Measurements from ENCODE around the gene SMPD3.

The SMPD3 gene

GRCh38 chr16:68367440-68367839 is 80.9 kb downstream of the SMPD3 start:
- DNase-seq = no peak

- DNase-seq = no peak
Measured at GRCh38 chr16:68367030-68367429, 81.3 kb downstream of the SMPD3 start.

GRCh38 chr16:68366062-68366461 is 82.2 kb downstream of the SMPD3 start:
- DNase-seq = no peak

GRCh38 chr16:68365167-68365817 is 83.0 kb downstream of the SMPD3 start:
- no peak for DNase-seq

GRCh38 chr16:68364561-68364998 is 83.7 kb downstream of the SMPD3 start:
- DNase-seq = no peak

GRCh38 chr16:68363658-68364521 is 84.4 kb downstream of the SMPD3 start:
- no peak for DNase-seq

GRCh38 chr16:68362947-68363657 is 85.2 kb downstream of the SMPD3 start:
- no peak for DNase-seq

- no peak for DNase-seq
Measured at GRCh38 chr16:68362262-68362913, 85.9 kb downstream of the SMPD3 start.

- DNase-seq = no peak
Measured at GRCh38 chr16:68361485-68361884, 86.8 kb downstream of the SMPD3 start.

GRCh38 chr16:68360956-68361355 is 87.4 kb downstream of the SMPD3 start:
- DNase-seq = no peak

- DNase-seq = no peak
Measured at GRCh38 chr16:68360547-68360946, 87.8 kb downstream of the SMPD3 start.

GRCh38 chr16:68359398-68360191 is 88.7 kb downstream of the SMPD3 start:
- DNase-seq = no peak

GRCh38 chr16:68358951-68359350 is 89.4 kb downstream of the SMPD3 start:
- no peak for DNase-seq

- DNase-seq = no peak
Measured at GRCh38 chr16:68357923-68358322, 90.4 kb downstream of the SMPD3 start.

GRCh38 chr16:68357521-68357922 is 90.8 kb downstream of the SMPD3 start:
- DNase-seq = no peak

- no peak for DNase-seq
Measured at GRCh38 chr16:68356919-68357286, 91.4 kb downstream of the SMPD3 start.

- DNase-seq = no peak
Measured at GRCh38 chr16:68356249-68356918, 91.9 kb downstream of the SMPD3 start.

GRCh38 chr16:68355447-68356248 is 92.7 kb downstream of the SMPD3 start:
- no peak for DNase-seq

- DNase-seq = no peak
Measured at GRCh38 chr16:68354816-68355215, 93.5 kb downstream of the SMPD3 start.

- DNase-seq = no peak
Measured at GRCh38 chr16:68353366-68353765, 94.9 kb downstream of the SMPD3 start.

GRCh38 chr16:68351991-68352431 is 96.3 kb downstream of the SMPD3 start:
- DNase-seq = no peak

Data from NCI-H2107 (cell line).